ACC112 (cell line): ENCODE measurements around the gene ROBO1.
A peak's percentile ranks its signal among the peaks of the same experiment; 100 is the strongest.
"Not testable (repeated sequence)": the region's sequence is repeated elsewhere in the genome, so short reads cannot be mapped to it uniquely, and the experiment has no call there.

Experiments
- H2AFZ ChIP-seq: fragments of 200-600 bp; sonication (generic); one replicate; pipeline ENCODE4 v1.6.0; 2017; ENCODE audit warnings: antibody characterized with exemption, low read length; ENCODE audit not compliant: unreplicated experiment
- H3K27ac ChIP-seq: fragments of 200-600 bp; sonication (generic); 2 replicates; pipeline ENCODE4 v1.5.1; 2014; ENCODE audit warnings: low read depth, mild to moderate bottlenecking, antibody characterized with exemption, low read length, moderate library complexity
- H3K27me3 ChIP-seq: fragments of 200-600 bp; sonication (generic); 2 replicates; pipeline ENCODE4 v1.6.1; 2014; ENCODE audit warnings: mild to moderate bottlenecking, antibody characterized with exemption, low read length, moderate library complexity, mixed read lengths; ENCODE audit not compliant: insufficient read depth
- H3K36me3 ChIP-seq: fragments of 200-600 bp; sonication (generic); 2 replicates; pipeline ENCODE4 v1.6.1; 2016; ENCODE audit warnings: mild to moderate bottlenecking, antibody characterized with exemption, low read length, moderate library complexity, mixed read lengths; ENCODE audit not compliant: insufficient read depth
- H3K4me1 ChIP-seq: fragments of 200-600 bp; sonication (generic); one replicate; pipeline ENCODE4 v1.6.1; 2016; ENCODE audit warnings: low read length, mixed read lengths; ENCODE audit not compliant: insufficient read depth, unreplicated experiment, control insufficient read depth
- H3K4me3 ChIP-seq: fragments of 200-600 bp; sonication (generic); 2 replicates; pipeline ENCODE4 v1.5.1; 2014; ENCODE audit warnings: mild to moderate bottlenecking, low read depth, low read length
- H3K79me2 ChIP-seq: fragments of 200-600 bp; sonication (generic); one replicate; pipeline ENCODE4 v1.6.0; 2016; ENCODE audit warnings: low read length; ENCODE audit not compliant: control insufficient read depth, unreplicated experiment, insufficient read depth

ROBO1 gene

GRCh38 chr3:79767905-79768267, at the start of gene ROBO1:
Gene ROBO1, minus strand, starts transcription at chr3:79767998.
- Histone ChIP-seq H3K27me3 (peaks cover 17% of the 10 kb centered on the region; the same call in 1 of the 2 replicates), H3K27ac (no peak within 1 kb of the TSS), H3K4me3 (peak within 1 kb of the TSS; percentile 82), H3K36me3 (no peaks in the 10 kb centered on the region), H3K4me1 (no peaks in the 10 kb centered on the region), H2AFZ (peak within 1 kb of the TSS; percentile 96), H3K79me2 (no peaks in the 10 kb centered on the region)

DNA sequence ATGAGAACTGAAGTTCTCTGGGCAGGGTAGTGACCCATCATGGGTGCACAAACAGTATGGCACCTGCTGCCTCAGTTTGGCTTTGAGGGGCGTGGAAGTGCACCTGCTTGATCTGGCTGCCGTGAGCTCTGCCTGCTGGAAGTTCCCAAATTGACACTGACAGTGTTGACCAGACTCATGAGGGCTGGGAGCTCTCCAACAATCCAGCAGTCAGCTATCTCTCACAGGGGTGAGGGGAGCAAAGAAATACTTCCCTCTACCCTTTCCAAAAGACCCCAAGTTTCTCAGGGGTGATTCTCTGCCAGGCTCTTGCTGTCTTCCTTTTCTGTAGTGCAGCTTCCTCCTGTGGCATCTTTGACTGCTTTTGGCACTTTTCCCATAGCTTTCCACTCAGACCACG, 49.4 kb upstream of the ROBO1 start:
- Histone ChIP-seq H3K27me3 (no peaks in the 10 kb centered on the region), H3K4me3 (no peak overlapping the region), H3K4me1 (peaks cover 2% of the 10 kb centered on the region), H3K27ac (no peak overlapping the region), H2AFZ (no peak overlapping the region), H3K79me2 (no peaks in the 10 kb centered on the region), H3K36me3 (no peaks in the 10 kb centered on the region)

- H3K27me3 ChIP-seq = no peaks in the 10 kb centered on the region
- no peak overlapping the region for H3K4me3 ChIP-seq
- H3K36me3 ChIP-seq = no peaks in the 10 kb centered on the region
- peaks cover 17% of the 10 kb centered on the region for H3K4me1 ChIP-seq
- no peak overlapping the region for H2AFZ ChIP-seq
- H3K27ac ChIP-seq = no peak overlapping the region
- no peaks in the 10 kb centered on the region for H3K79me2 ChIP-seq
Measured at GRCh38 chr3:79815478-79815877, 47.7 kb upstream of the ROBO1 start.

- no peaks in the 10 kb centered on the region for H3K79me2 ChIP-seq
- no peaks in the 10 kb centered on the region for H3K27me3 ChIP-seq
- H3K27ac ChIP-seq = no peak overlapping the region
- H3K36me3 ChIP-seq = no peaks in the 10 kb centered on the region
- peaks cover 17% of the 10 kb centered on the region for H3K4me1 ChIP-seq
- H2AFZ ChIP-seq = no peak overlapping the region
- no peak overlapping the region for H3K4me3 ChIP-seq
Measured at GRCh38 chr3:79810581-79810980, 42.8 kb upstream of the ROBO1 start.

DNA sequence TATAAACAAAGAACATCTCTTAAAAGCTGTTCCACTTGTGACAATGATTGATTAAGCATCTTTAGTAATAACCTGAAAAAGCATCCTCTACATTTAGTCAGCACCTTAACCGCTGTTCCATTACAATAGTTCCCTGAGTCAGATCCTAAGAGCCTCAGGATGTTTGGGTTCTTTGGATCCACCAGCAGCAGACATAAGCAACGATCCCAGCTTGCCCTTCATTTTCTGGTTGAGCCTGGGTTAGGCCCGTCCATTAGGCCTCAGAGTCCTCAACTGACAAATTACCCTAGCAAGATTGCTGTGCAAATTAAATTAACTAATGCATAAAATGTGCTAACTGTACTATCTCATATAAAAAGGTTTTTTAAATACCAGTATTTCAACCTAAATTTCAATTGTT, 42.3 kb upstream of the ROBO1 start:
- H3K4me1 ChIP-seq = peaks cover 17% of the 10 kb centered on the region
- H3K36me3 ChIP-seq = no peaks in the 10 kb centered on the region
- peak overlapping the region; percentile 77 for H2AFZ ChIP-seq
- H3K79me2 ChIP-seq = no peaks in the 10 kb centered on the region
- no peak overlapping the region for H3K27ac ChIP-seq
- no peaks in the 10 kb centered on the region for H3K27me3 ChIP-seq
- no peak overlapping the region for H3K4me3 ChIP-seq

DNA sequence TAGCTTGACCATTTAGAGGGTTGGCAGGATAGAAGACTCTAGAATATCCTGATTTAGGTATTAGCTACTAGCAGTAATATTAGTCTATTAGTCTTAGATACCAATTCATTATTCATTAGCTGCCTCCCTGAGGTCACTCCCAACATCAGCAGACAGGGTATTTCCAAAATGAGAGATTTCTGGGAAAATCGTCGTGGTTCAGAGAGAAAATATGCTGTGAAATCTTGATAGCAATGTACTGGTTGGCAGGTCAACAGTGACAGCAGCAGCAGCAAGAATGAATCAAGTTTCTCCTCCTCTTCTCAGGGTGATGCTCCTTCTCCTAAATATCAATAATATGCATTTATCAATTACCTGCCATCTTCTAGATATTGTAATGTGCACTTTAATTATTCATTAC, 41.3 kb upstream of the ROBO1 start:
- Histone ChIP-seq H3K27me3 (no peaks in the 10 kb centered on the region), H3K79me2 (no peaks in the 10 kb centered on the region), H3K27ac (no peak overlapping the region), H2AFZ (no peak overlapping the region), H3K36me3 (no peaks in the 10 kb centered on the region), H3K4me3 (no peak overlapping the region), H3K4me1 (peaks cover 17% of the 10 kb centered on the region)

GRCh38 chr3:79808515-79808914, 40.7 kb upstream of the ROBO1 start:
- Histone ChIP-seq H2AFZ (no peak overlapping the region), H3K36me3 (no peaks in the 10 kb centered on the region), H3K27ac (no peak overlapping the region), H3K4me1 (peaks cover 17% of the 10 kb centered on the region), H3K79me2 (no peaks in the 10 kb centered on the region), H3K4me3 (no peak overlapping the region), H3K27me3 (no peaks in the 10 kb centered on the region)

- not testable (repeated sequence) for H2AFZ ChIP-seq, H3K27me3 ChIP-seq, H3K36me3 ChIP-seq, H3K4me3 ChIP-seq, H3K4me1 ChIP-seq, H3K27ac ChIP-seq, H3K79me2 ChIP-seq
Measured at GRCh38 chr3:79790177-79790576, 22.4 kb upstream of the ROBO1 start.

DNA sequence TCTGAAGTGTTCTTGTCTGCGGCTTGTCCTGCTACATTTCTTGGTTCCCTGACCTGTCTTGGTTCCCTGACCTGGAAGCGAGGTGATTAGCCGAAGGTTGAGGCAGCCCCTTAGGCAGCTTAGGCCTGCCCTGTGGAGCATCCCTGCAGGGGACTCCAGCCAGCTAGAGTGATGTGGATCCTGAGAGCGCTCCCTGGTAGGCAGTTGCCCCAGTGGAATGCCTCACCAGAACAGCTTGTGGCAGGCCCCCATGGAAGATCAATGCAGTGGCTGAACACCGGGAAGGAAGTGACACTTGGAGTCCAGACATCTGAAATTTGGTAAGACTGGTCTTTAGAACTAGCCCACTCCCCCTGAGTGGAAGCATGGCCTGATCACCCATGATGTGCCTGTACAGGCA, 5.5 kb upstream of the ROBO1 start:
- no peaks in the 10 kb centered on the region for H3K27me3 ChIP-seq
- H3K79me2 ChIP-seq = no peaks in the 10 kb centered on the region
- no peak overlapping the region for H3K4me3 ChIP-seq
- H3K27ac ChIP-seq = no peak overlapping the region
- no peaks in the 10 kb centered on the region for H3K4me1 ChIP-seq
- no peaks in the 10 kb centered on the region for H3K36me3 ChIP-seq
- no peak overlapping the region for H2AFZ ChIP-seq

- Histone ChIP-seq H3K4me3 (no peak overlapping the region), H2AFZ (no peak overlapping the region), H3K79me2 (no peaks in the 10 kb centered on the region), H3K36me3 (no peaks in the 10 kb centered on the region), H3K4me1 (no peaks in the 10 kb centered on the region), H3K27ac (no peak overlapping the region), H3K27me3 (peaks cover 17% of the 10 kb centered on the region; the same call in 1 of the 2 replicates)
Measured at GRCh38 chr3:79769229-79769628, 1.4 kb upstream of the ROBO1 start.

DNA sequence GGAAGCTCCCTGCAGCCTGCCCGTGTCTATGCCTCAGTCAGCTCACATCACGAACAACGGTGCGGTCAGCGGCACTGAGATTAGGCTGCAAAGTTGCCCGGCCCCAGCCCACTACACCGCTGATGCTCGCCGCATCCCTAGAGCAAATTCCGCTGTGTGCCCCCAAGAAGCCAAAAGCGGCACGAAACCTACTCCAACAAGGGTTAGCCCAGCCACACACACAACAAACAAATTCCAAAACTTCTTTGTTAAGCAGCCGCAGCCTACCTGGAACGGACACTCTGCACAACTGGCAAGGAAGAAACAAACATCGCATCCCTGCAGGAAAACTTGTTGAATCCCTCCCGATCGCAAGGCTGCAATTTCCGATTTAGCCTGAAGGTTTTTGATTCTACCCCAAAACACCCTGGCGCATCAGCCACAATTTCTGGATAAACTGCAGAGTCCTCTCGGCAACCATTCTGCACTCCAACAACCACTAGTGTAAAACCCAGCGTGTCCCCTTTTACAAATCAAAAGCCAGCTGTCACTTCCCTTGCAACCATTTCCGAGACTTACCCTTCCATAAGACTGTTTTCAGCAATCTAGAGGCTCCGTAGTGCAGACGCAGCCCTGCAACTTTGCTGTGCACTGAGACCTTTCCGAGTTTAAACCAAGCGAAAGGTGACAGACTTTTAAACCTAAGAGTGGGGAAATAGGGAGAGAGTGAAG, 449 bp downstream of the ROBO1 start:
- H3K27ac ChIP-seq = no peak overlapping the region
- H3K4me3 ChIP-seq = peak overlapping the region; percentile 82
- H3K79me2 ChIP-seq = no peaks in the 10 kb centered on the region
- peaks cover 17% of the 10 kb centered on the region; the same call in 1 of the 2 replicates for H3K27me3 ChIP-seq
- no peaks in the 10 kb centered on the region for H3K36me3 ChIP-seq
- H2AFZ ChIP-seq = peak overlapping the region; percentile 96
- H3K4me1 ChIP-seq = no peaks in the 10 kb centered on the region
